HepG2 (cell line): ENCODE results near the gene HPRT1. TPM values are rescaled to one million over a fixed set of nuclear protein-coding genes. Genes with fewer than 3 reads are reported as not detected.

Source experiments
- ATAC-seq: fragments of 200-7000 bp; cut with Tn5 transposase; 3 replicates; pipeline ENCODE4 v1.9.1; 2020; ENCODE audit warnings: mild to moderate bottlenecking, moderate library complexity
- BruUV-seq: library from RNA; stranded (reverse); fragments of 400-500 nt; replicated peaks from 2 replicates; lab custom pipeline; 2021; lab: Mats Ljungman, UMichigan
- CTCF ChIA-PET: fragments of 300-600 bp; formaldehyde crosslinking; extraction: SDS; loops from one replicate; lab custom pipeline; 2021; ENCODE audit warnings: low total read pairs, inconsistent platforms, low intra/inter-chr PET ratio; lab: Yijun Ruan, JAX
- POLR2A ChIA-PET: fragments of 350-600 bp; sonication (Branson Sonifier 250); formaldehyde crosslinking; loops from one replicate; lab custom pipeline; 2020; ENCODE audit warnings: antibody characterized with exemption, inconsistent platforms; lab: Yijun Ruan, JAX
- DNase-seq: peaks from one replicate; pipeline ENCODE4 v3.0.0-alpha.2; 2015; ENCODE audit warnings: low spot score
- FAIRE-seq: peaks from 3 replicates; lab custom pipeline; 2011; peaks lifted over from hg19 to GRCh38; lab: Jason Lieb, UNC
- H2AFZ ChIP-seq: one replicate; pipeline ENCODE4 v1.6.1; 2011; ENCODE audit warnings: low read length, inconsistent platforms
- H3K27ac ChIP-seq: fragments of 300-600 bp; 3 replicates; pipeline ENCODE4 v1.8.0; 2011; ENCODE audit warnings: mixed run types, mild to moderate bottlenecking, mixed read lengths, low read length, inconsistent platforms; ENCODE audit not compliant: insufficient read depth; ENCODE audit errors: extremely low read length
- H3K27me3 ChIP-seq, 2 experiments: fragments of 200-600 bp in 1 of 2; 2 replicates in 1 of 2; 3 replicates in 1 of 2; pipeline versions ENCODE4 v1.6.0 to v1.8.0; 2011; ENCODE audit warnings: low read length in 2 of 2, mild to moderate bottlenecking in 2 of 2, moderate library complexity in 2 of 2, inconsistent platforms in 1 of 2; ENCODE audit not compliant: insufficient read depth in 2 of 2, control insufficient read depth in 1 of 2
- H3K36me3 ChIP-seq, 2 experiments: fragments of 200-600 bp in 1 of 2; replicated peaks in 1 of 2; 2 replicates in 1 of 2; 3 replicates in 1 of 2; pipeline versions ENCODE4 v1.5.1 to v1.8.0; 2011; ENCODE audit warnings: low read length in 2 of 2, inconsistent platforms in 1 of 2; ENCODE audit not compliant: insufficient read depth in 2 of 2, control insufficient read depth in 1 of 2
- H3K4me1 ChIP-seq: 2 replicates; pipeline ENCODE4 v1.5.1; 2012; ENCODE audit warnings: low read length, inconsistent platforms; ENCODE audit not compliant: insufficient read depth
- H3K4me2 ChIP-seq: 2 replicates; pipeline ENCODE4 v1.6.0; 2011; ENCODE audit warnings: low read depth, low read length, inconsistent platforms
- H3K4me3 ChIP-seq, 3 experiments: fragments of 200-600 bp in 1 of 3; sonication (generic), shearing (Covaris generic) in 1 of 3; replicated peaks in 1 of 3; 2 replicates each; pipeline ENCODE4 v1.5.1; 2011 to 2016; ENCODE audit warnings: low read length in 3 of 3, inconsistent platforms in 2 of 3, low read depth in 2 of 3, mild to moderate bottlenecking in 2 of 3, control low read depth in 1 of 3, mixed read lengths in 1 of 3; ENCODE audit not compliant: insufficient read depth in 1 of 3
- H3K79me2 ChIP-seq: one replicate; pipeline ENCODE4 v1.6.1; 2011; ENCODE audit warnings: low read length, inconsistent platforms; ENCODE audit not compliant: insufficient read depth
- H3K9ac ChIP-seq: 2 replicates; pipeline ENCODE4 v1.6.0; 2011; ENCODE audit warnings: mild to moderate bottlenecking, low read depth, low read length, inconsistent platforms; ENCODE audit not compliant: insufficient read depth
- H3K9me3 ChIP-seq: 2 replicates; pipeline ENCODE4 v1.5.1; 2012; ENCODE audit warnings: mild to moderate bottlenecking, low read length
- H4K20me1 ChIP-seq: 2 replicates; pipeline ENCODE4 v1.6.0; 2011; ENCODE audit warnings: inconsistent platforms, mild to moderate bottlenecking, low read length, moderate library complexity; ENCODE audit not compliant: insufficient read depth
- CENPX ChIP-seq: sonication (generic); formaldehyde crosslinking; IDR thresholded peaks from 2 replicates; pipeline ENCODE4 v1.9.0; 2021; ENCODE audit warnings: mild to moderate bottlenecking, missing genetic modification reagents, moderate library complexity
- MXD4 ChIP-seq: IDR thresholded peaks from 2 replicates; pipeline ENCODE4 v1.6.1; 2016; ENCODE audit warnings: mild to moderate bottlenecking, missing biosample characterization, missing genetic modification reagents
- PRPF4 ChIP-seq: fragments of 200-400 bp; formaldehyde crosslinking; IDR thresholded peaks from 2 replicates; pipeline ENCODE4 v1.6.1; 2016; ENCODE audit warnings: low read length, low read depth; ENCODE audit not compliant: poor library complexity, severe bottlenecking
- TRAFD1 ChIP-seq: sonication (generic); formaldehyde crosslinking; IDR thresholded peaks from 2 replicates; pipeline ENCODE4 v1.5.1; 2020; ENCODE audit warnings: missing genetic modification reagents, mild to moderate bottlenecking, borderline replicate concordance
- ZBTB10 ChIP-seq: sonication (generic); formaldehyde crosslinking; IDR thresholded peaks from 2 replicates; pipeline ENCODE4 v1.4.0; 2020; ENCODE audit warnings: missing genetic modification reagents, borderline replicate concordance
- ZNF235 ChIP-seq: sonication (generic); formaldehyde crosslinking; IDR thresholded peaks from 2 replicates; pipeline ENCODE4 v1.8.1; 2023; ENCODE audit warnings: mild to moderate bottlenecking, missing genetic modification reagents, borderline replicate concordance
- ZNF282 ChIP-seq: fragments of 450-650 bp; IDR thresholded peaks from 2 replicates; pipeline ENCODE4 v1.6.1; 2018; ENCODE audit not compliant: partially characterized antibody
- ZNF572 ChIP-seq: sonication (generic); formaldehyde crosslinking; IDR thresholded peaks from 2 replicates; pipeline ENCODE4 v1.5.1; 2020; ENCODE audit warnings: mild to moderate bottlenecking, missing genetic modification reagents
- WGBS: methylation state at CpG from one replicate; pipeline ENCODE4 v1.1.6; 2017; ENCODE audit warnings: low lambda C conversion rate; 5-methylcytosine and 5-hydroxymethylcytosine counted together
- in situ Hi-C: cut with HindIII; loops from 2 replicates; pipeline ENCODE4 v1.10.0; 2017; ENCODE audit warnings: low pct_unique_long_range_greater_than_20kb; ENCODE audit not compliant: extremely low pct_ligation_motif_present
- intact Hi-C: fragments of 100-400 bp; cut with micrococcal nuclease; formaldehyde crosslinking; loops from one replicate; pipeline ENCODE4 v1.10.0; 2022; ENCODE audit not compliant: unreplicated experiment
- polyA plus RNA-seq, 8 experiments: library from polyadenylated mRNA; depleted of rRNA in 3 of 8; stranded (reverse) in 7 of 8; unstranded in 1 of 8; fragments of >200 nt; fragmentation: Illumina TruSeq in 4 of 8; extraction: Trizol in 4 of 8; gene quantifications; 2 replicates each; pipeline versions ENCODE4 v1.2.1 to v1.2.3, GENCODE V29; 2011 to 2016; ENCODE audit warnings: low read depth in 4 of 8, missing spikeins in 1 of 8, mixed read lengths in 1 of 8; ENCODE audit not compliant: insufficient read depth in 1 of 8
- total RNA-seq, 5 experiments: library from RNA; depleted of rRNA; stranded (reverse); fragments of >200 nt; fragmentation: Illumina TruSeq; extraction: Trizol; gene quantifications; 2 replicates each; pipeline ENCODE4 v1.2.3, GENCODE V29; 2016; ENCODE audit warnings: low read depth in 1 of 5
- TF ChIP-seq, protein P1 (sequence below): IDR thresholded peaks from 2 replicates; pipeline ENCODE4 v1.6.1; 2012; ENCODE audit warnings: inconsistent platforms
- TF ChIP-seq, protein P2 (sequence below): sonication (generic); formaldehyde crosslinking; IDR thresholded peaks from 2 replicates; pipeline ENCODE4 v1.5.0; 2020; ENCODE audit warnings: missing genetic modification reagents
- TF ChIP-seq, protein P3 (sequence below): sonication (generic); formaldehyde crosslinking; IDR thresholded peaks from 2 replicates; pipeline ENCODE4 v1.4.0; 2020; ENCODE audit warnings: missing genetic modification reagents
- TF ChIP-seq, protein P4 (sequence below): sonication (generic); formaldehyde crosslinking; IDR thresholded peaks from 2 replicates; pipeline ENCODE4 v1.5.0; 2020; ENCODE audit warnings: missing genetic modification reagents

Gene HPRT1
- total and polyA plus RNA-seq, 2 of the 13 experiments (the other 11 are each of a cell fraction or from before 2014, with no cell fraction given), result 4.6 to 25.2 TPM

- CTCF ChIA-PET, result no interaction called here
- in situ Hi-C loops, result no loop called here
- DNase-seq (no peak), FAIRE-seq (no peak), ATAC-seq (no peak)
- Histone ChIP-seq H3K9ac (no peak overlapping the region), H3K27ac (no peak overlapping the region), H3K79me2 (no peaks in the 10 kb centered on the region), H3K9me3 (no peaks in the 10 kb centered on the region), H3K27me3 (no peaks in the 10 kb centered on the region), H3K36me3 (no peaks in the 10 kb centered on the region), H3K4me1 (no peaks in the 10 kb centered on the region), H3K4me3 (no peak overlapping the region), H2AFZ (no peak overlapping the region), H4K20me1 (no peaks in the 10 kb centered on the region), H3K4me2 (no peak overlapping the region)
- POLR2A ChIA-PET, result no interaction called here
- WGBS, result over 99% methylated on average over 6 of the region's 6 CpGs
- no TSS peak for BruUV-seq
- no peak for TF ChIP-seq ZNF572
- TF ChIP-seq, protein P1, sequence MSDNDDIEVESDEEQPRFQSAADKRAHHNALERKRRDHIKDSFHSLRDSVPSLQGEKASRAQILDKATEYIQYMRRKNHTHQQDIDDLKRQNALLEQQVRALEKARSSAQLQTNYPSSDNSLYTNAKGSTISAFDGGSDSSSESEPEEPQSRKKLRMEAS, result no peak
- TF ChIP-seq ZNF282, result no peak
- TF ChIP-seq ZNF235 (CRISPR knock-in tag), result no peak
- TF ChIP-seq, protein P2, sequence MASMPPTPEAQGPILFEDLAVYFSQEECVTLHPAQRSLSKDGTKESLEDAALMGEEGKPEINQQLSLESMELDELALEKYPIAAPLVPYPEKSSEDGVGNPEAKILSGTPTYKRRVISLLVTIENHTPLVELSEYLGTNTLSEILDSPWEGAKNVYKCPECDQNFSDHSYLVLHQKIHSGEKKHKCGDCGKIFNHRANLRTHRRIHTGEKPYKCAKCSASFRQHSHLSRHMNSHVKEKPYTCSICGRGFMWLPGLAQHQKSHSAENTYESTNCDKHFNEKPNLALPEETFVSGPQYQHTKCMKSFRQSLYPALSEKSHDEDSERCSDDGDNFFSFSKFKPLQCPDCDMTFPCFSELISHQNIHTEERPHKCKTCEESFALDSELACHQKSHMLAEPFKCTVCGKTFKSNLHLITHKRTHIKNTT (CRISPR knock-in tag), result no peak
- no peak for TF ChIP-seq TRAFD1 (CRISPR knock-in tag)
- no peak for TF ChIP-seq ZBTB10 (CRISPR knock-in tag)
- TF ChIP-seq, protein P3, sequence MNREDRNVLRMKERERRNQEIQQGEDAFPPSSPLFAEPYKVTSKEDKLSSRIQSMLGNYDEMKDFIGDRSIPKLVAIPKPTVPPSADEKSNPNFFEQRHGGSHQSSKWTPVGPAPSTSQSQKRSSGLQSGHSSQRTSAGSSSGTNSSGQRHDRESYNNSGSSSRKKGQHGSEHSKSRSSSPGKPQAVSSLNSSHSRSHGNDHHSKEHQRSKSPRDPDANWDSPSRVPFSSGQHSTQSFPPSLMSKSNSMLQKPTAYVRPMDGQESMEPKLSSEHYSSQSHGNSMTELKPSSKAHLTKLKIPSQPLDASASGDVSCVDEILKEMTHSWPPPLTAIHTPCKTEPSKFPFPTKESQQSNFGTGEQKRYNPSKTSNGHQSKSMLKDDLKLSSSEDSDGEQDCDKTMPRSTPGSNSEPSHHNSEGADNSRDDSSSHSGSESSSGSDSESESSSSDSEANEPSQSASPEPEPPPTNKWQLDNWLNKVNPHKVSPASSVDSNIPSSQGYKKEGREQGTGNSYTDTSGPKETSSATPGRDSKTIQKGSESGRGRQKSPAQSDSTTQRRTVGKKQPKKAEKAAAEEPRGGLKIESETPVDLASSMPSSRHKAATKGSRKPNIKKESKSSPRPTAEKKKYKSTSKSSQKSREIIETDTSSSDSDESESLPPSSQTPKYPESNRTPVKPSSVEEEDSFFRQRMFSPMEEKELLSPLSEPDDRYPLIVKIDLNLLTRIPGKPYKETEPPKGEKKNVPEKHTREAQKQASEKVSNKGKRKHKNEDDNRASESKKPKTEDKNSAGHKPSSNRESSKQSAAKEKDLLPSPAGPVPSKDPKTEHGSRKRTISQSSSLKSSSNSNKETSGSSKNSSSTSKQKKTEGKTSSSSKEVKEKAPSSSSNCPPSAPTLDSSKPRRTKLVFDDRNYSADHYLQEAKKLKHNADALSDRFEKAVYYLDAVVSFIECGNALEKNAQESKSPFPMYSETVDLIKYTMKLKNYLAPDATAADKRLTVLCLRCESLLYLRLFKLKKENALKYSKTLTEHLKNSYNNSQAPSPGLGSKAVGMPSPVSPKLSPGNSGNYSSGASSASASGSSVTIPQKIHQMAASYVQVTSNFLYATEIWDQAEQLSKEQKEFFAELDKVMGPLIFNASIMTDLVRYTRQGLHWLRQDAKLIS, result no peak
- TF ChIP-seq MXD4 (CRISPR knock-in tag), result no peak
- TF ChIP-seq, protein P4, sequence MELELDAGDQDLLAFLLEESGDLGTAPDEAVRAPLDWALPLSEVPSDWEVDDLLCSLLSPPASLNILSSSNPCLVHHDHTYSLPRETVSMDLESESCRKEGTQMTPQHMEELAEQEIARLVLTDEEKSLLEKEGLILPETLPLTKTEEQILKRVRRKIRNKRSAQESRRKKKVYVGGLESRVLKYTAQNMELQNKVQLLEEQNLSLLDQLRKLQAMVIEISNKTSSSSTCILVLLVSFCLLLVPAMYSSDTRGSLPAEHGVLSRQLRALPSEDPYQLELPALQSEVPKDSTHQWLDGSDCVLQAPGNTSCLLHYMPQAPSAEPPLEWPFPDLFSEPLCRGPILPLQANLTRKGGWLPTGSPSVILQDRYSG (CRISPR knock-in tag), result no peak
- TF ChIP-seq CENPX (CRISPR knock-in tag), result no peak
- TF ChIP-seq PRPF4, result no peak
- intact Hi-C loops, result no loop called here
Measured at GRCh38 chrX:134524181-134524580, 64.2 kb downstream of the HPRT1 start.
